ENCODE measurements around the gene ADAM15. TPM values are rescaled to one million over a fixed set of nuclear protein-coding genes. Genes with fewer than 3 reads are reported as not detected.

The ADAM15 gene
- total RNA-seq, 1 experiment from 2014 or later, result 30.6 TPM

- Histone ChIP-seq H3K23ac (ENCODE audit: insufficient read length, low read depth, low read length) (no peak overlapping the region), H3K27ac (ENCODE audit: insufficient read length, low read depth, low read length) (no peak overlapping the region), H3K4ac (ENCODE audit: low read depth, low read length) (no peak overlapping the region), H3K4me1 (ENCODE audit: insufficient read depth, low read length) (no peaks in the 10 kb centered on the region), H3T11ph (ENCODE audit: low read length) (no peak overlapping the region), H4K20me1 (ENCODE audit: control insufficient read depth, insufficient read depth, insufficient read length) (peaks cover 2% of the 10 kb centered on the region), H3K4me2 (ENCODE audit: insufficient read depth, insufficient read length, low read length) (no peak overlapping the region), H2AFZ (ENCODE audit: low read length) (no peak overlapping the region), H3K79me2 (ENCODE audit: insufficient read depth, low read length) (no peaks in the 10 kb centered on the region), H3K79me1 (ENCODE audit: insufficient read depth, low read depth, low read length, poor library complexity, severe bottlenecking) (no peaks in the 10 kb centered on the region), H2BK15ac (ENCODE audit: low read depth, low read length) (no peak overlapping the region), H2BK20ac (ENCODE audit: low read depth, low read length, poor library complexity, severe bottlenecking) (no peak overlapping the region), H3K18ac (ENCODE audit: insufficient read length, low read depth, low read length) (no peak overlapping the region), H4K5ac (ENCODE audit: insufficient read length, low read depth, low read length) (no peak overlapping the region), H2AK5ac (ENCODE audit: insufficient read length, low read length) (no peak overlapping the region), H2BK12ac (ENCODE audit: insufficient read length, low read depth, low read length) (no peak overlapping the region), H3K14ac (ENCODE audit: insufficient read depth, low read length) (no peak overlapping the region), H2BK5ac (ENCODE audit: insufficient read length, low read length) (no peak overlapping the region), H3K27me3 (ENCODE audit: insufficient read depth, low read length) (no peaks in the 10 kb centered on the region), H2BK120ac (ENCODE audit: low read depth, low read length, poor library complexity, severe bottlenecking) (no peak overlapping the region), H3K56ac (ENCODE audit: insufficient read length, low read depth, low read length) (no peak overlapping the region), H3K23me2 (ENCODE audit: insufficient read length, low read depth, low read length, poor library complexity, severe bottlenecking) (no peaks in the 10 kb centered on the region), H4K91ac (ENCODE audit: insufficient read length, low read depth, low read length) (no peak overlapping the region), H4K8ac (replicated peaks; ENCODE audit: insufficient read length, low read depth, low read length) (no peak overlapping the region), H3K9me3 (ENCODE audit: control insufficient read depth, low read depth, low read length) (no peaks in the 10 kb centered on the region), H3K9ac (ENCODE audit: extremely low read depth, insufficient read length, low read length) (no peak overlapping the region)
- WGBS (ENCODE audit: extremely low coverage, insufficient read length, low lambda C conversion rate), result no CpG with 5 or more reads among the region's 14 CpGs
- Mint-ChIP-seq H3K27ac (no peak overlapping the region), H3K4me3 (0 out of 5 replicates have a peak overlapping the region, but pooled peaks of 1 of the 2 experiments have one; percentile 3), H3K4me1 (peaks cover 12 to 25% of the 10 kb centered on the region in 2 experiments), H3K27me3 (ENCODE audit: low read depth) (peaks cover 37% of the 10 kb centered on the region), H3K36me3 (ENCODE audit: insufficient read depth in 1 of 3, low read depth in 3 of 3) (no peaks in the 10 kb centered on the region; a peak in 1 of 7 replicates), H3K9me3 (no peaks in the 10 kb centered on the region; a peak in 1 of 5 replicates)
- no peak for TF ChIP-seq CTCF (conservative IDR thresholded peaks at IDR 0.05)
- DNase-seq, result no peak
Observed at GRCh38 chr1:155040358-155041093, 10.6 kb upstream of the ADAM15 start.
